Liver (tissue), 9 donors: ENCODE data around the gene GDPD2. TPM values are rescaled to one million over a fixed set of nuclear protein-coding genes. Genes with fewer than 3 reads are reported as not detected.
"Not testable (repeated sequence)": the region's sequence is repeated elsewhere in the genome, so short reads cannot be mapped to it uniquely, and the experiment has no call there.

Source experiments
- DNase-seq: peaks from one replicate; pipeline ENCODE4 v3.0.0-alpha.2; 2017; ENCODE audit warnings: low spot score
- H3K27ac ChIP-seq, 2 donors: one replicate each; pipeline ENCODE4 v1.7.0; 2013; ENCODE audit warnings: inconsistent platforms in 2 of 2, low read length in 2 of 2, control low read depth in 1 of 2, low read depth in 1 of 2, mild to moderate bottlenecking in 1 of 2
- H3K27me3 ChIP-seq, 4 donors: one replicate each; pipeline versions ENCODE4 v1.6.1 to v1.7.0; 2013; ENCODE audit warnings: low read length in 3 of 4, inconsistent platforms in 1 of 4, mild to moderate bottlenecking in 1 of 4, moderate library complexity in 1 of 4; ENCODE audit not compliant: control insufficient read depth in 4 of 4, insufficient read depth in 4 of 4
- H3K36me3 ChIP-seq, 4 donors: one replicate each; pipeline versions ENCODE4 v1.6.1 to v1.7.0; 2013; ENCODE audit warnings: low read length in 3 of 4, mild to moderate bottlenecking in 3 of 4, low read depth in 1 of 4, moderate library complexity in 1 of 4; ENCODE audit not compliant: control insufficient read depth in 4 of 4, insufficient read depth in 3 of 4
- H3K4me1 ChIP-seq, 4 donors: one replicate each; pipeline versions ENCODE4 v1.6.1 to v1.7.0; 2013; ENCODE audit warnings: low read length in 3 of 4, mild to moderate bottlenecking in 3 of 4, moderate library complexity in 1 of 4; ENCODE audit not compliant: control insufficient read depth in 4 of 4, insufficient read depth in 4 of 4
- H3K4me3 ChIP-seq, 3 donors: one replicate each; pipeline versions ENCODE4 v1.6.1 to v1.7.0; 2013; ENCODE audit warnings: low read length in 3 of 3, control low read depth in 1 of 3, low read depth in 1 of 3, mild to moderate bottlenecking in 1 of 3
- H3K9ac ChIP-seq, 2 donors: one replicate each; pipeline ENCODE4 v1.7.0; 2013; ENCODE audit warnings: low read length in 2 of 2, mild to moderate bottlenecking in 2 of 2, moderate library complexity in 2 of 2, control low read depth in 1 of 2, low read depth in 1 of 2
- H3K9me3 ChIP-seq, 4 donors: one replicate each; pipeline versions ENCODE4 v1.6.1 to v1.7.0; 2013; ENCODE audit warnings: low read length in 3 of 4; ENCODE audit not compliant: control insufficient read depth in 4 of 4
- ATF3 ChIP-seq: IDR thresholded peaks from 2 replicates; pipeline ENCODE4 v1.6.1; 2016; ENCODE audit warnings: antibody characterized with exemption
- EGR1 ChIP-seq, 2 donors: IDR thresholded peaks; 2 replicates each; pipeline ENCODE4 v1.6.1; 2016 to 2018; ENCODE audit warnings: antibody characterized with exemption in 2 of 2, low read depth in 2 of 2
- FOXA1 ChIP-seq: IDR thresholded peaks from 2 replicates; pipeline ENCODE4 v1.6.1; 2016; ENCODE audit warnings: antibody characterized with exemption
- FOXA2 ChIP-seq: IDR thresholded peaks from 2 replicates; pipeline ENCODE4 v1.6.1; 2016; ENCODE audit warnings: antibody characterized with exemption
- GABPA ChIP-seq, 2 donors: IDR thresholded peaks in 1 of 2; conservative IDR thresholded peaks in 1 of 2; 2 replicates each; pipeline ENCODE4 v1.6.1; 2016; ENCODE audit warnings: antibody characterized with exemption in 2 of 2, mild to moderate bottlenecking in 1 of 2, moderate library complexity in 1 of 2
- HNF4A ChIP-seq, 2 donors: conservative IDR thresholded peaks; 2 replicates each; pipeline ENCODE4 v1.6.1; 2016; ENCODE audit warnings: antibody characterized with exemption in 2 of 2, mild to moderate bottlenecking in 2 of 2
- HNF4G ChIP-seq: IDR thresholded peaks from 2 replicates; pipeline ENCODE4 v1.6.1; 2016; ENCODE audit warnings: antibody characterized with exemption
- JUND ChIP-seq, 2 donors: IDR thresholded peaks; 2 replicates each; pipeline ENCODE4 v1.6.1; 2016; ENCODE audit warnings: antibody characterized with exemption in 2 of 2
- MAX ChIP-seq: IDR thresholded peaks from 2 replicates; pipeline ENCODE4 v1.6.1; 2016; ENCODE audit warnings: antibody characterized with exemption
- RAD21 ChIP-seq, 2 donors: IDR thresholded peaks; 2 replicates each; pipeline ENCODE4 v1.6.1; 2016; ENCODE audit warnings: antibody characterized with exemption in 2 of 2, mild to moderate bottlenecking in 2 of 2
- REST ChIP-seq: IDR thresholded peaks from 2 replicates; pipeline ENCODE4 v1.6.1; 2016; ENCODE audit warnings: antibody characterized with exemption, mild to moderate bottlenecking
- RXRA ChIP-seq, 2 donors: IDR thresholded peaks; 2 replicates each; pipeline ENCODE4 v1.6.1; 2017 to 2018; ENCODE audit warnings: antibody characterized with exemption in 2 of 2, mild to moderate bottlenecking in 1 of 2
- SP1 ChIP-seq: IDR thresholded peaks from 2 replicates; pipeline ENCODE4 v1.6.1; 2018; ENCODE audit warnings: antibody characterized with exemption, mild to moderate bottlenecking
- TAF1 ChIP-seq: conservative IDR thresholded peaks from 2 replicates; pipeline ENCODE4 v1.6.1; 2016; ENCODE audit warnings: antibody characterized with exemption, mild to moderate bottlenecking
- ZBTB33 ChIP-seq: IDR thresholded peaks from 2 replicates; pipeline ENCODE4 v1.6.1; 2016; ENCODE audit warnings: antibody characterized with exemption
- WGBS: extraction: QIAGEN DNeasy Blood & Tissue Kit; methylation state at CpG from one replicate; pipeline ENCODE4 v1.1.7; 2013; 5-methylcytosine and 5-hydroxymethylcytosine counted together
- polyA plus RNA-seq, 2 donors: library from polyadenylated mRNA; stranded (reverse) in 1 of 2; unstranded in 1 of 2; fragments of 200-250 nt in 1 of 2; fragments of >200 nt in 1 of 2; fragmentation: Nextera tagmentation in 1 of 2; extraction: Ambion mirVana in 1 of 2; gene quantifications; one replicate each; pipeline versions ENCODE4 v1.2.1 to v1.2.3, GENCODE V29; 2013 to 2015
- total RNA-seq, 2 donors: library from RNA; depleted of rRNA; stranded (reverse); fragments of >200 nt; gene quantifications; one replicate each; pipeline ENCODE4 v1.2.3, GENCODE V29; 2014
- donor health status: healthy.
- donor health status: healthy.
- donor health status: healthy.
- donor health status: healthy.
- donor health status: healthy.

GDPD2 gene
- total and polyA plus RNA-seq, 4 donors, result not detected

GRCh38 chrX:70398899-70399298 is 24.2 kb upstream of the GDPD2 start:
- Histone ChIP-seq H3K27me3 (no peaks in the 10 kb centered on the region), H3K9ac (no peak overlapping the region), H3K4me3 (no peak overlapping the region), H3K4me1 (no peaks in the 10 kb centered on the region), H3K27ac (no peak overlapping the region), H3K9me3 (no peaks in the 10 kb centered on the region), H3K36me3 (no peaks in the 10 kb centered on the region)
- TF ChIP-seq SP1 (no peak), REST (no peak), JUND (IDR thresholded peaks at IDR 0.05) (no peak), RXRA (IDR thresholded peaks at IDR 0.05) (no peak), FOXA1 (no peak), FOXA2 (no peak), HNF4G (no peak), ATF3 (no peak), RAD21 (IDR thresholded peaks at IDR 0.05) (no peak), HNF4A (conservative IDR thresholded peaks at IDR 0.05) (no peak), TAF1 (no peak), MAX (no peak), GABPA (IDR thresholded peaks at IDR 0.05 in 1 of 2, conservative IDR thresholded peaks at IDR 0.05 in 1 of 2) (no peak), EGR1 (IDR thresholded peaks at IDR 0.05; ENCODE audit: low read depth in 2 of 2) (no peak), ZBTB33 (no peak)
- no peak for DNase-seq
- WGBS, result 61% methylated on average over 4 of the region's 4 CpGs

- not testable (repeated sequence) for H3K4me1 ChIP-seq
- 100% methylated on average over 1 of the region's 3 CpGs for WGBS
Measured at GRCh38 chrX:70400181-70400580, 22.9 kb upstream of the GDPD2 start.

More at GRCh38 chrX:70400181-70400580, 22.9 kb upstream of the GDPD2 start:
- not testable (repeated sequence) for H3K27ac ChIP-seq, H3K9me3 ChIP-seq, H3K9ac ChIP-seq, H3K27me3 ChIP-seq, H3K36me3 ChIP-seq, DNase-seq, H3K4me3 ChIP-seq
